ENCODE results near the gene ASB10.

The ASB10 gene

GRCh38 chr7:151185762-151186639 is 1.0 kb downstream of the ASB10 start:
- no peak for DNase-seq (ENCODE audit: extremely low read depth, low read depth)
- no peak for TF ChIP-seq CTCF (IDR thresholded peaks at IDR 0.05; ENCODE audit: low read depth, low read length)

- no peak for TF ChIP-seq CTCF (IDR thresholded peaks at IDR 0.05; ENCODE audit: low read depth, low read length)
- DNase-seq (ENCODE audit: extremely low read depth, low read depth) = no peak
Measured at GRCh38 chr7:151181011-151181431, 6.0 kb downstream of the ASB10 start.

GRCh38 chr7:151179946-151180345 is 7.1 kb downstream of the ASB10 start:
- DNase-seq (ENCODE audit: extremely low read depth, low read depth) = no peak
- TF ChIP-seq CTCF (IDR thresholded peaks at IDR 0.05; ENCODE audit: low read depth, low read length) = no peak

GRCh38 chr7:151179287-151179860 is 7.7 kb downstream of the ASB10 start:
- no peak for TF ChIP-seq CTCF (IDR thresholded peaks at IDR 0.05; ENCODE audit: low read depth, low read length)
- no peak for DNase-seq (ENCODE audit: extremely low read depth, low read depth)

- TF ChIP-seq CTCF (IDR thresholded peaks at IDR 0.05; ENCODE audit: low read depth, low read length) = no peak
- no peak for DNase-seq (ENCODE audit: extremely low read depth, low read depth)
Measured at GRCh38 chr7:151178831-151179230, 8.2 kb downstream of the ASB10 start.

- TF ChIP-seq CTCF (IDR thresholded peaks at IDR 0.05; ENCODE audit: low read depth, low read length) = no peak
- DNase-seq (ENCODE audit: extremely low read depth, low read depth) = no peak
Measured at GRCh38 chr7:151178236-151178635, 8.8 kb downstream of the ASB10 start.

- DNase-seq (ENCODE audit: extremely low read depth, low read depth) = no peak
- TF ChIP-seq CTCF (IDR thresholded peaks at IDR 0.05; ENCODE audit: low read depth, low read length) = no peak
Measured at GRCh38 chr7:151177310-151177709, 9.7 kb downstream of the ASB10 start.
